SH-SY5Y (cell line): ENCODE results near the gene DSCAML1.

Source experiments
- GATA2 ChIP-seq: IDR thresholded peaks from 2 replicates; pipeline ENCODE4 v1.6.1; 2011; ENCODE audit warnings: mild to moderate bottlenecking, low read depth, low read length
- GATA3 ChIP-seq: IDR thresholded peaks from 2 replicates; pipeline ENCODE4 v1.6.1; 2011; ENCODE audit warnings: low read depth, mild to moderate bottlenecking, low read length, moderate library complexity

GRCh38 chr11:117790279-117790678 lies 6.7 kb downstream of the DSCAML1 start:
- TF ChIP-seq GATA2: no peak
- TF ChIP-seq GATA3: no peak
